ENCODE measurements around the gene SKA1. TPM values are rescaled to one million over a fixed set of nuclear protein-coding genes. Genes with fewer than 3 reads are reported as not detected.

The SKA1 gene
- total and polyA plus RNA-seq, 2 of the 4 experiments (the other 2 are of a cell fraction), result 5.8 to 5.9 TPM

GRCh38 chr18:50424877-50425690, 50.2 kb downstream of the SKA1 start:
- peaks cover 4% of the 10 kb centered on the region; the same call in 1 of the 2 replicates for H3K9me3 ChIP-seq (ENCODE audit: control insufficient read depth, insufficient read depth, low read length)
- peak; percentile 50 for DNase-seq
- no peak overlapping the region for H4K91ac ChIP-seq (ENCODE audit: insufficient read depth, low read depth, low read length)
- no peak overlapping the region for H3K4me3 ChIP-seq (ENCODE audit: insufficient read depth, low read depth, low read length)
- no peak overlapping the region for H2AFZ ChIP-seq (replicated peaks; ENCODE audit: low read length, poor library complexity)
- H3K9ac ChIP-seq (ENCODE audit: low read depth, low read length), result no peak overlapping the region
- H4K5ac ChIP-seq (ENCODE audit: low read depth, low read length), result no peak overlapping the region
- no peaks in the 10 kb centered on the region for H3K9me1 ChIP-seq (ENCODE audit: insufficient read depth, low read length)
- no peak overlapping the region for H3K4me2 ChIP-seq (ENCODE audit: low read depth, low read length)
- no peak overlapping the region for H3K18ac ChIP-seq (ENCODE audit: low read depth, low read length)
- POLR2A ChIA-PET (ENCODE audit: unreplicated experiment), result no interaction called here
- peaks cover 3% of the 10 kb centered on the region; the same call in 1 of the 2 replicates for H3K27me3 ChIP-seq (ENCODE audit: control insufficient read depth, insufficient read depth, low read length)
- no peaks in the 10 kb centered on the region for H4K20me1 ChIP-seq (ENCODE audit: insufficient read depth, low read length)
- dilution Hi-C loops (cut with HindIII; ENCODE audit: low sequenced_read_pairs, unreplicated experiment) (no loop called here), intact Hi-C loops (cut with micrococcal nuclease) (no loop called here), in situ Hi-C loops (cut with MboI; ENCODE audit: low sequenced_read_pairs) (no loop called here)
- no peak overlapping the region for H3K14ac ChIP-seq (replicated peaks; ENCODE audit: low read depth, low read length)
- no peaks in the 10 kb centered on the region for H3K79me1 ChIP-seq (ENCODE audit: low read depth in 1 of 2, low read length in 2 of 2)
- CTCF ChIA-PET, result no interaction called here
- no peak overlapping the region for H3K23ac ChIP-seq (ENCODE audit: low read depth, low read length)
- no peak overlapping the region for H4K8ac ChIP-seq (ENCODE audit: low read depth in 2 of 2, low read length in 2 of 2)
- H3K36me3 ChIP-seq (ENCODE audit: control insufficient read depth, insufficient read depth, low read length), result no peaks in the 10 kb centered on the region
- ATAC-seq (ENCODE audit: low read depth), result peak; percentile 32; the same call in 1 of the 2 replicates
- H2BK15ac ChIP-seq (ENCODE audit: low read depth, low read length), result no peak overlapping the region
- H2BK20ac ChIP-seq (ENCODE audit: low read depth, low read length), result no peak overlapping the region
- no peaks in the 10 kb centered on the region for H3K4me1 ChIP-seq (ENCODE audit: control insufficient read depth, insufficient read depth, low read length)
- H3K27ac ChIP-seq (ENCODE audit: insufficient read depth, low read length), result no peak overlapping the region
- WGBS, 2 experiments (ENCODE audit: extremely low coverage in 2 of 2, insufficient read length in 1 of 2), result 8% methylated on average over 3 of the region's 7 CpGs; no CpG with 5 or more reads in 1 of the 2 experiments
- H3K56ac ChIP-seq (ENCODE audit: extremely low read depth, insufficient read depth, low read length), result no peak overlapping the region
- no TSS peak for BruUV-seq (replicated peaks)
- H3K4ac ChIP-seq (ENCODE audit: low read depth, low read length), result no peak overlapping the region
- no peak overlapping the region for H2AK5ac ChIP-seq (ENCODE audit: low read depth, low read length)
- no peak overlapping the region for H2BK5ac ChIP-seq (ENCODE audit: low read depth, low read length, poor library complexity, severe bottlenecking)
- no peak overlapping the region for H2AK9ac ChIP-seq (replicated peaks; ENCODE audit: low read depth, low read length, poor library complexity)
- no peak for TF ChIP-seq RCOR1 (IDR thresholded peaks at IDR 0.05; ENCODE audit: insufficient replicate concordance, low read length)
- no peak for TF ChIP-seq POLR2A (IDR thresholded peaks at IDR 0.05; ENCODE audit: low read depth, low read length)
- TF ChIP-seq RAD21 (IDR thresholded peaks at IDR 0.05; ENCODE audit: low read length), result no peak
- no peak for TF ChIP-seq BHLHE40 (IDR thresholded peaks at IDR 0.05; ENCODE audit: low read depth, low read length)
- no peak for TF ChIP-seq USF2 (IDR thresholded peaks at IDR 0.05; ENCODE audit: low read depth, low read length)
- TF ChIP-seq CEBPB (IDR thresholded peaks at IDR 0.05; ENCODE audit: low read depth, low read length), result peak; percentile 19; the same call in 1 of the 2 replicates
- no peak overlapping the region for H2BK120ac ChIP-seq (ENCODE audit: low read depth, low read length)

Data from IMR-90 (cell line).